HG03095 (cell line): ENCODE results near the gene C1QTNF8.

Experiments
- ATAC-seq: cut with Tn5 transposase; IDR thresholded peaks from one replicate; pipeline ENCODE4 v1.9.1; 2021; ENCODE audit warnings: moderate library complexity; ENCODE audit not compliant: unreplicated experiment

C1QTNF8 gene

GRCh38 chr16:1127971-1128715 lies 32.1 kb upstream of the C1QTNF8 start:
- ATAC-seq = no peak

- ATAC-seq = no peak
Measured at GRCh38 chr16:1127101-1127500, 31.1 kb upstream of the C1QTNF8 start.

GRCh38 chr16:1126586-1126985 lies 30.5 kb upstream of the C1QTNF8 start:
- ATAC-seq = no peak

GRCh38 chr16:1126044-1126443 lies 30.0 kb upstream of the C1QTNF8 start:
- ATAC-seq = no peak

GRCh38 chr16:1125471-1125870 lies 29.4 kb upstream of the C1QTNF8 start:
- no peak for ATAC-seq

GRCh38 chr16:1124795-1125194 lies 28.8 kb upstream of the C1QTNF8 start:
- no peak for ATAC-seq

- ATAC-seq = no peak
Measured at GRCh38 chr16:1124291-1124690, 28.2 kb upstream of the C1QTNF8 start.

GRCh38 chr16:1123525-1124230 lies 27.6 kb upstream of the C1QTNF8 start:
- ATAC-seq = no peak

GRCh38 chr16:1122398-1122765 lies 26.3 kb upstream of the C1QTNF8 start:
- no peak for ATAC-seq

- ATAC-seq = no peak
Measured at GRCh38 chr16:1121601-1122397, 25.8 kb upstream of the C1QTNF8 start.

GRCh38 chr16:1121009-1121408 lies 25.0 kb upstream of the C1QTNF8 start:
- ATAC-seq = no peak

GRCh38 chr16:1120577-1120941 lies 24.5 kb upstream of the C1QTNF8 start:
- no peak for ATAC-seq

GRCh38 chr16:1119766-1120576 lies 23.9 kb upstream of the C1QTNF8 start:
- no peak for ATAC-seq

GRCh38 chr16:1119129-1119528 lies 23.1 kb upstream of the C1QTNF8 start:
- ATAC-seq = no peak

- no peak for ATAC-seq
Measured at GRCh38 chr16:1117926-1118325, 21.9 kb upstream of the C1QTNF8 start.

- ATAC-seq = no peak
Measured at GRCh38 chr16:1117176-1117900, 21.3 kb upstream of the C1QTNF8 start.

- ATAC-seq = no peak
Measured at GRCh38 chr16:1116693-1117077, 20.6 kb upstream of the C1QTNF8 start.

GRCh38 chr16:1113889-1114526 lies 18.0 kb upstream of the C1QTNF8 start:
- no peak for ATAC-seq

- no peak for ATAC-seq
Measured at GRCh38 chr16:1113489-1113888, 17.4 kb upstream of the C1QTNF8 start.
